Endothelial cell of umbilical vein (primary cell): Measurements from ENCODE around the gene CIAO3. TPM values are rescaled to one million over a fixed set of nuclear protein-coding genes. Genes with fewer than 3 reads are reported as not detected.

Source experiments
- BruUV-seq: library from RNA; stranded (reverse); fragments of 400-500 nt; replicated peaks from 2 replicates; lab custom pipeline; 2021; lab: Mats Ljungman, UMichigan
- CTCF ChIA-PET: fragments of 300-600, 350-600 bp; sonication (Branson Sonifier 250); formaldehyde crosslinking; loops from one replicate; lab custom pipeline; 2021; ENCODE audit warnings: antibody characterized with exemption, inconsistent platforms; lab: Charles Lee
- POLR2A ChIA-PET: fragments of 300-600, 350-600 bp; sonication (Branson Sonifier 250); formaldehyde crosslinking; loops from one replicate; lab custom pipeline; 2021; ENCODE audit warnings: antibody characterized with exemption, inconsistent platforms; lab: Charles Lee
- DNase-seq: peaks from one replicate; pipeline ENCODE4 v3.0.0-alpha.2; 2011; ENCODE audit warnings: low read depth, low spot score
- FAIRE-seq: peaks from 2 replicates; lab custom pipeline; 2011; peaks lifted over from hg19 to GRCh38; lab: Jason Lieb, UNC
- H2AFZ ChIP-seq: 2 replicates; pipeline ENCODE4 v1.6.0; 2012; ENCODE audit warnings: low read depth, low read length, control low read depth, inconsistent platforms
- H3K27ac ChIP-seq: 2 replicates; pipeline ENCODE4 v1.5.1; 2011; ENCODE audit warnings: low read depth, mild to moderate bottlenecking, control low read depth, low read length, moderate library complexity; ENCODE audit not compliant: insufficient read depth
- H3K27me3 ChIP-seq, 2 experiments: 2 replicates each; pipeline versions ENCODE4 v1.6.0 to v1.6.1; 2011; ENCODE audit warnings: low read length in 2 of 2, mixed read lengths in 1 of 2; ENCODE audit not compliant: control insufficient read depth in 2 of 2, insufficient read depth in 2 of 2
- H3K36me3 ChIP-seq, 2 experiments: 2 replicates in 1 of 2; 3 replicates in 1 of 2; pipeline ENCODE4 v1.5.1; 2011; ENCODE audit warnings: low read length in 2 of 2, mild to moderate bottlenecking in 1 of 2, moderate library complexity in 1 of 2; ENCODE audit not compliant: control insufficient read depth in 2 of 2, insufficient read depth in 2 of 2; ENCODE audit errors: extremely low read depth in 1 of 2
- H3K4me1 ChIP-seq: 3 replicates; pipeline ENCODE4 v1.5.1; 2011; ENCODE audit warnings: mild to moderate bottlenecking, low read length; ENCODE audit not compliant: control insufficient read depth, insufficient read depth; ENCODE audit errors: extremely low read depth
- H3K4me2 ChIP-seq: 2 replicates; pipeline ENCODE4 v1.6.1; 2011; ENCODE audit warnings: low read length, control low read depth, mixed read lengths; ENCODE audit not compliant: insufficient read depth
- H3K4me3 ChIP-seq, 3 experiments: fragments of 200-600 bp in 1 of 3; sonication (generic), shearing (Covaris generic) in 1 of 3; replicated peaks in 1 of 3; 2 replicates each; pipeline ENCODE4 v1.5.1; 2011 to 2016; ENCODE audit warnings: control low read depth in 3 of 3, low read length in 3 of 3, mild to moderate bottlenecking in 2 of 3, inconsistent platforms in 1 of 3, low read depth in 1 of 3, moderate library complexity in 1 of 3; ENCODE audit not compliant: insufficient read depth in 1 of 3
- H3K79me2 ChIP-seq: 2 replicates; pipeline ENCODE4 v1.6.0; 2012; ENCODE audit warnings: low read length, inconsistent platforms; ENCODE audit not compliant: control insufficient read depth, insufficient read depth
- H3K9ac ChIP-seq: replicated peaks from 2 replicates; pipeline ENCODE3; 2011; ENCODE audit warnings: low read length, control low read depth; ENCODE audit not compliant: insufficient read depth; ENCODE audit errors: extremely low read depth
- H3K9me1 ChIP-seq: replicated peaks from 3 replicates; pipeline ENCODE4 v1.6.0; 2011; ENCODE audit warnings: mild to moderate bottlenecking, low read length; ENCODE audit not compliant: control insufficient read depth, insufficient read depth; ENCODE audit errors: extremely low read depth
- H3K9me3 ChIP-seq: replicated peaks from 2 replicates; pipeline ENCODE4 v1.5.1; 2012; ENCODE audit warnings: low read length, inconsistent platforms; ENCODE audit not compliant: control insufficient read depth, insufficient read depth
- H4K20me1 ChIP-seq: replicated peaks from 2 replicates; pipeline ENCODE3; 2011; ENCODE audit warnings: mild to moderate bottlenecking, low read length; ENCODE audit not compliant: control insufficient read depth, insufficient read depth; ENCODE audit errors: extremely low read depth
- CTCF ChIP-seq, 2 donors: IDR thresholded peaks; 1 replicate in 1 of 2; 2 replicates in 1 of 2; pipeline ENCODE4 v1.5.1; 2011; ENCODE audit warnings: low read length in 2 of 2, mild to moderate bottlenecking in 2 of 2, moderate library complexity in 2 of 2, control low read depth in 1 of 2, inconsistent platforms in 1 of 2, low read depth in 1 of 2; ENCODE audit not compliant: insufficient read depth in 1 of 2; ENCODE audit errors: extremely low read depth in 1 of 2
- EZH2 ChIP-seq: IDR thresholded peaks from 2 replicates; pipeline ENCODE4 v1.6.1; 2012; ENCODE audit warnings: borderline replicate concordance, low read depth, mild to moderate bottlenecking, moderate library complexity, low read length, inconsistent platforms; ENCODE audit not compliant: severe bottlenecking
- FOS ChIP-seq: IDR thresholded peaks from 2 replicates; pipeline ENCODE4 v1.6.1; 2011; ENCODE audit warnings: mild to moderate bottlenecking, low read length, moderate library complexity, borderline replicate concordance; ENCODE audit not compliant: insufficient read depth
- GATA2 ChIP-seq: IDR thresholded peaks from 2 replicates; pipeline ENCODE4 v1.7.0; 2011; ENCODE audit warnings: low read depth, mild to moderate bottlenecking, moderate library complexity, mixed read lengths, low read length; ENCODE audit not compliant: insufficient read length, insufficient read depth
- JUN ChIP-seq: IDR thresholded peaks from 2 replicates; pipeline ENCODE4 v1.6.1; 2011; ENCODE audit warnings: borderline replicate concordance, low read depth; ENCODE audit not compliant: insufficient read length, insufficient read depth
- MAX ChIP-seq: IDR thresholded peaks from 2 replicates; pipeline ENCODE4 v1.6.1; 2011; ENCODE audit not compliant: insufficient read depth, insufficient read length
- MYC ChIP-seq: IDR thresholded peaks from one replicate; pipeline ENCODE4 v1.6.1; 2011; ENCODE audit warnings: mild to moderate bottlenecking, low read depth, low read length
- POLR2A ChIP-seq: IDR thresholded peaks from 2 replicates; pipeline ENCODE4 v1.6.1; 2012; ENCODE audit warnings: low read depth, mild to moderate bottlenecking, control low read depth, low read length
- POLR2AphosphoS5 ChIP-seq: IDR thresholded peaks from 2 replicates; pipeline ENCODE4 v1.6.1; 2012; ENCODE audit warnings: low read depth, mild to moderate bottlenecking, control low read depth, low read length, moderate library complexity; ENCODE audit not compliant: insufficient read depth
- dilution Hi-C: fragments of 300-500 bp; cut with MboI; formaldehyde crosslinking; loops from one replicate; pipeline ENCODE4 v1.15.0; 2019; ENCODE audit warnings: low sequenced_read_pairs; ENCODE audit not compliant: extremely low pct_ligation_motif_present
- intact Hi-C: fragments of 100-400 bp; cut with micrococcal nuclease; formaldehyde crosslinking; loops from one replicate; pipeline ENCODE4 v1.10.0; 2022
- polyA plus RNA-seq, 4 experiments: library from polyadenylated mRNA; depleted of rRNA in 3 of 4; stranded (reverse) in 3 of 4; unstranded in 1 of 4; fragments of >200 nt; gene quantifications; 2 replicates each; pipeline versions ENCODE4 v1.2.1 to v1.2.3, GENCODE V29; 2011 to 2012; ENCODE audit warnings: missing spikeins in 1 of 4
- total RNA-seq: library from RNA; stranded (reverse); gene quantifications from 2 replicates; pipeline ENCODE4 v1.2.3, GENCODE V29; 2021

Gene CIAO3
- total and polyA plus RNA-seq, 2 donors (not counting 3 experiments of a cell fraction or from before 2014, with no cell fraction given): 23.1 to 33.8 TPM

GRCh38 chr16:790086-790485 lies 49.3 kb upstream of the CIAO3 start:
- H3K4me3 ChIP-seq: no peak overlapping the region
- H3K4me2 ChIP-seq: no peak overlapping the region
- DNase-seq (no peak), FAIRE-seq (no peak)
- no peak overlapping the region for H3K27ac ChIP-seq
- no peaks in the 10 kb centered on the region for H3K27me3 ChIP-seq
- intact Hi-C loops (no loop called here), dilution Hi-C loops (no loop called here)
- no peak overlapping the region for H3K9ac ChIP-seq
- no peaks in the 10 kb centered on the region for H3K9me3 ChIP-seq
- peaks cover 26% of the 10 kb centered on the region for H3K79me2 ChIP-seq
- TF ChIP-seq EZH2: no peak
- no peak for TF ChIP-seq MYC
- no peak for TF ChIP-seq JUN
- no peak for TF ChIP-seq POLR2AphosphoS5
- TF ChIP-seq POLR2A: no peak
- no peak for TF ChIP-seq FOS
- no peak for TF ChIP-seq CTCF (IDR thresholded peaks at IDR 0.05; ENCODE audit: extremely low read depth in 1 of 2, insufficient read depth in 1 of 2, low read depth in 1 of 2, low read length in 2 of 2)
- no peak for TF ChIP-seq GATA2
- TF ChIP-seq MAX: no peak
- peaks cover 13% of the 10 kb centered on the region for H3K4me1 ChIP-seq
- H3K36me3 ChIP-seq: peaks cover 2 to 6% of the 10 kb centered on the region in 2 experiments
- H4K20me1 ChIP-seq: no peaks in the 10 kb centered on the region
- BruUV-seq: no TSS peak
- ChIA-PET CTCF (no interaction called here), POLR2A (no interaction called here)
- no peaks in the 10 kb centered on the region for H3K9me1 ChIP-seq
- H2AFZ ChIP-seq: no peak overlapping the region
